ENCODE measurements around the gene TCP11L1. TPM values are rescaled to one million over a fixed set of nuclear protein-coding genes. Genes with fewer than 3 reads are reported as not detected.

Gene TCP11L1
- total and polyA plus RNA-seq, 2 of the 8 experiments (the other 6 are each of a cell fraction or from before 2014, with no cell fraction given): 10.9 to 23.1 TPM

- H3K4me1 ChIP-seq (replicated peaks in 1 of 4; ENCODE audit: control insufficient read depth in 3 of 4, insufficient read depth in 4 of 4, low read length in 3 of 4): peaks cover 3 to 6% (median 3%) of the 10 kb centered on the region in 4 experiments; a peak in 6 of 7 replicates
- no peak for FAIRE-seq
- no peak overlapping the region for H3K4me3 ChIP-seq (ENCODE audit: extremely low read depth in 1 of 4, insufficient read depth in 2 of 4, low read depth in 3 of 4, low read length in 4 of 4)
- H3K9me3 ChIP-seq (ENCODE audit: insufficient read depth in 2 of 2, low read depth in 1 of 2, low read length in 1 of 2): no peaks in the 10 kb centered on the region
- no peak overlapping the region for H2BK15ac ChIP-seq (ENCODE audit: low read length)
- H3K23me2 ChIP-seq (ENCODE audit: low read depth, low read length): peaks cover 5% of the 10 kb centered on the region
- H3K4me2 ChIP-seq (ENCODE audit: insufficient read depth in 1 of 2, low read depth in 2 of 2, low read length in 2 of 2): 0 out of 4 replicates have a peak overlapping the region, but pooled peaks of 1 of the 2 experiments have one; percentile 90
- H3K79me2 ChIP-seq (ENCODE audit: control insufficient read depth in 1 of 2, insufficient read depth in 2 of 2, low read length in 2 of 2): no peaks in the 10 kb centered on the region
- no peak overlapping the region for H3K27ac ChIP-seq (ENCODE audit: low read depth, low read length)
- no peak overlapping the region for H3K56ac ChIP-seq (replicated peaks; ENCODE audit: insufficient read length, low read depth, low read length)
- no peak overlapping the region for H2BK20ac ChIP-seq (ENCODE audit: low read length)
- no peak overlapping the region for H3K18ac ChIP-seq (ENCODE audit: extremely low read depth, low read length)
- ChIA-PET CTCF (ENCODE audit: partially characterized antibody) (interaction anchor here (1.1 kb wide), 1 partner anchor 14 kb away, joined by 3 read pairs; no protein-coding TSS in a partner anchor), POLR2A (ENCODE audit: partially characterized antibody) (interaction anchor here (1.1 kb wide), 1 partner anchor 32 kb away, joined by 3 read pairs; no protein-coding TSS in a partner anchor)
- 85% methylated on average over 3 of the region's 3 CpGs; no CpG with 5 or more reads in 1 of the 2 experiments for WGBS, 2 experiments (ENCODE audit: extremely low coverage in 1 of 2, insufficient coverage in 1 of 2, insufficient read length in 1 of 2, insufficient replicate concordance in 2 of 2, low coverage in 1 of 2, low lambda C conversion rate in 2 of 2, missing lambda C conversion rate in 1 of 2)
- H4K8ac ChIP-seq (ENCODE audit: extremely low read depth, insufficient read depth, low read length): no peak overlapping the region
- no peak overlapping the region for H4K5ac ChIP-seq (ENCODE audit: insufficient read length, low read depth, low read length)
- no peak overlapping the region for H4K91ac ChIP-seq (replicated peaks; ENCODE audit: insufficient read length, low read length)
- no peak overlapping the region for H3K9ac ChIP-seq (replicated peaks in 1 of 4; ENCODE audit: extremely low read depth in 1 of 4, low read depth in 3 of 4, low read length in 3 of 4)
- no peak overlapping the region for H2AK5ac ChIP-seq (ENCODE audit: low read depth, low read length)
- H4K20me1 ChIP-seq (replicated peaks in 1 of 2; ENCODE audit: control insufficient read depth in 1 of 2, insufficient read depth in 2 of 2, low read length in 2 of 2): no peaks in the 10 kb centered on the region
- no peak overlapping the region for H2BK12ac ChIP-seq (ENCODE audit: low read depth, low read length)
- peaks cover 0 to 12% (median 5%) of the 10 kb centered on the region in 4 experiments; a peak in 4 of 7 replicates for H3K27me3 ChIP-seq (replicated peaks in 1 of 4; ENCODE audit: control insufficient read depth in 3 of 4, extremely low read depth in 1 of 4, insufficient read depth in 3 of 4, low read length in 3 of 4)
- no peak overlapping the region for H2BK120ac ChIP-seq (replicated peaks; ENCODE audit: low read depth, low read length)
- H3K14ac ChIP-seq (ENCODE audit: insufficient read length): no peak overlapping the region
- no peaks in the 10 kb centered on the region for H3K79me1 ChIP-seq (ENCODE audit: low read depth, low read length)
- no peak overlapping the region for H2AFZ ChIP-seq (ENCODE audit: low read length)
- no peak for DNase-seq (ENCODE audit: low read depth in 1 of 2, low spot score in 2 of 2)
- H3K23ac ChIP-seq (ENCODE audit: insufficient read length): no peak overlapping the region
- no peaks in the 10 kb centered on the region for H3K36me3 ChIP-seq (ENCODE audit: control insufficient read depth in 2 of 4, insufficient read depth in 4 of 4, low read length in 3 of 4)
- no peak overlapping the region for H3K4ac ChIP-seq (replicated peaks; ENCODE audit: insufficient read length, low read depth, low read length)
- H2BK5ac ChIP-seq (ENCODE audit: low read depth, low read length): no peak overlapping the region
- no peak for TF ChIP-seq SP2 (IDR thresholded peaks at IDR 0.05; ENCODE audit: low read length)
- no peak for TF ChIP-seq BCL11A (IDR thresholded peaks at IDR 0.05; ENCODE audit: low read depth in 2 of 2, low read length in 2 of 2)
- no peak for TF ChIP-seq E2F6 (IDR thresholded peaks at IDR 0.05)
- TF ChIP-seq SP4 (IDR thresholded peaks at IDR 0.05; ENCODE audit: low read length): no peak
- no peak for TF ChIP-seq TAF7 (optimal IDR thresholded peaks at IDR 0.05; ENCODE audit: borderline replicate concordance, low read depth, low read length)
- TF ChIP-seq TCF12 (IDR thresholded peaks at IDR 0.05; ENCODE audit: low read depth, low read length): no peak
- no peak for TF ChIP-seq ATF3 (IDR thresholded peaks at IDR 0.05; ENCODE audit: insufficient read depth, low read depth, low read length)
- no peak for TF ChIP-seq SAP30 (IDR thresholded peaks at IDR 0.05; ENCODE audit: insufficient read depth, insufficient replicate concordance, low read length)
- TF ChIP-seq JUND (IDR thresholded peaks at IDR 0.05; ENCODE audit: low read length): no peak
- TF ChIP-seq KDM1A (IDR thresholded peaks at IDR 0.05; ENCODE audit: borderline replicate concordance, low read length): no peak
- no peak for TF ChIP-seq SUZ12 (IDR thresholded peaks at IDR 0.05; ENCODE audit: low read length)
- no peak for TF ChIP-seq CTBP2 (IDR thresholded peaks at IDR 0.05; ENCODE audit: borderline replicate concordance, insufficient read depth, insufficient read length, low read length)
- no peak for TF ChIP-seq POLR2AphosphoS5 (IDR thresholded peaks at IDR 0.05; ENCODE audit: low read depth, low read length)
Measured at GRCh38 chr11:33017965-33018364, 21.4 kb upstream of the TCP11L1 start.
